ENCODE measurements around the gene LCMT2.

Gene LCMT2

GRCh38 chr15:43275740-43276562, 54.4 kb downstream of the LCMT2 start:
- H3K4me3 ChIP-seq (ENCODE audit: low read depth, low read length) = no peak overlapping the region
- DNase-seq (ENCODE audit: low read depth) = no peak
- TF ChIP-seq, protein P1, sequence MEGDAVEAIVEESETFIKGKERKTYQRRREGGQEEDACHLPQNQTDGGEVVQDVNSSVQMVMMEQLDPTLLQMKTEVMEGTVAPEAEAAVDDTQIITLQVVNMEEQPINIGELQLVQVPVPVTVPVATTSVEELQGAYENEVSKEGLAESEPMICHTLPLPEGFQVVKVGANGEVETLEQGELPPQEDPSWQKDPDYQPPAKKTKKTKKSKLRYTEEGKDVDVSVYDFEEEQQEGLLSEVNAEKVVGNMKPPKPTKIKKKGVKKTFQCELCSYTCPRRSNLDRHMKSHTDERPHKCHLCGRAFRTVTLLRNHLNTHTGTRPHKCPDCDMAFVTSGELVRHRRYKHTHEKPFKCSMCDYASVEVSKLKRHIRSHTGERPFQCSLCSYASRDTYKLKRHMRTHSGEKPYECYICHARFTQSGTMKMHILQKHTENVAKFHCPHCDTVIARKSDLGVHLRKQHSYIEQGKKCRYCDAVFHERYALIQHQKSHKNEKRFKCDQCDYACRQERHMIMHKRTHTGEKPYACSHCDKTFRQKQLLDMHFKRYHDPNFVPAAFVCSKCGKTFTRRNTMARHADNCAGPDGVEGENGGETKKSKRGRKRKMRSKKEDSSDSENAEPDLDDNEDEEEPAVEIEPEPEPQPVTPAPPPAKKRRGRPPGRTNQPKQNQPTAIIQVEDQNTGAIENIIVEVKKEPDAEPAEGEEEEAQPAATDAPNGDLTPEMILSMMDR (conservative IDR thresholded peaks at IDR 0.05; ENCODE audit: low read depth, low read length) = no peak

DNA sequence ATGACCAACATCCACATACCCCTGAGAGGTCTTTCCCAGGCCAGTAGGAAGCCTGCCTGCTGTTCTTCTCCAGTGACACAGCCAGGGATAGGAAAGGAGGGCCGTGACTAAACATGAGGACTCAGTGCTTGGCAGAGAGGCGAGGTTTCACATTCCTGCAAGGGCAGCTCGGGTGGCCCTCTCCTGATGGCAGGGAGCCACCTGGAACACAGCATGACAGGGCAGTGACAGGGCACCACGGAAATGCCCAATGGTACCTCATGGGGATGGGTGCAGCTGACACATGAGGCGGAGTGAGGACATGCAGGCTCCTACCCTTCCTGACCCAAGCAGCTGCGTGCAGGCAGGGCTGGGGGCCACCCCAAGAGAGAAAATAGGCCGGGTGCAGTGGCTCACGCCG, 56.2 kb downstream of the LCMT2 start:
- H3K4me3 ChIP-seq (ENCODE audit: low read depth, low read length) = no peak overlapping the region
- TF ChIP-seq, protein P1 (conservative IDR thresholded peaks at IDR 0.05; ENCODE audit: low read depth, low read length) = no peak
- no peak for DNase-seq (ENCODE audit: low read depth)
